Ovary (tissue), 9 donors: ENCODE data around the gene SRCAP. TPM values are rescaled to one million over a fixed set of nuclear protein-coding genes. Genes with fewer than 3 reads are reported as not detected.
"Not testable (repeated sequence)": the region's sequence is repeated elsewhere in the genome, so short reads cannot be mapped to it uniquely, and the experiment has no call there.

Experiments
- DNase-seq, 5 donors: peaks; one replicate each; pipeline ENCODE4 v3.0.0-alpha.2; 2019 to 2020
- H3K27ac ChIP-seq, 2 donors: fragments of 200-600 bp; one replicate each; pipeline versions ENCODE4 v1.5.1 to v1.8.0; 2019 to 2022
- H3K27me3 ChIP-seq: fragments of 200-600 bp; one replicate; pipeline ENCODE4 v1.8.0; 2022
- H3K36me3 ChIP-seq: fragments of 200-600 bp; sonication (generic); one replicate; pipeline ENCODE4 v1.5.1; 2019
- H3K4me1 ChIP-seq: one replicate; pipeline ENCODE4 v1.8.1; 2013; ENCODE audit warnings: mild to moderate bottlenecking, moderate library complexity; ENCODE audit not compliant: insufficient read depth
- H3K4me3 ChIP-seq: fragments of 200-600 bp; sonication (generic); one replicate; pipeline ENCODE4 v1.5.1; 2017
- H3K9me3 ChIP-seq, 2 donors: fragments of 200-600 bp in 1 of 2; sonication (generic) in 1 of 2; one replicate each; pipeline versions ENCODE4 v1.5.1 to v1.8.1; 2013 to 2019; ENCODE audit warnings: mild to moderate bottlenecking in 1 of 2, moderate library complexity in 1 of 2
- EP300 ChIP-seq: sonication (generic); formaldehyde crosslinking; IDR thresholded peaks from one replicate; pipeline ENCODE4 v1.6.1; 2017; ENCODE audit warnings: antibody characterized with exemption
- POLR2A ChIP-seq: fragments of 450-650 bp; IDR thresholded peaks from one replicate; pipeline ENCODE4 v1.6.1; 2017; ENCODE audit warnings: antibody characterized with exemption, mild to moderate bottlenecking, moderate library complexity
- WGBS, 3 donors: extraction: QIAGEN DNeasy Blood & Tissue Kit in 1 of 3; methylation state at CpG; one replicate each; pipeline versions ENCODE4 v1.1.5 to v1.1.7; 2013 to 2017; 5-methylcytosine and 5-hydroxymethylcytosine counted together
- intact Hi-C, 4 donors: fragments of 100-400 bp; cut with DNase I; formaldehyde crosslinking; loops; one replicate each; pipeline versions ENCODE4 v1.11.0 to v1.15.1; 2022 to 2023
- polyA plus RNA-seq, 2 donors: library from polyadenylated mRNA; stranded (reverse); fragments of 200-250 nt in 1 of 2; fragments of 350-450 nt in 1 of 2; fragmentation: Illumina TruSeq in 1 of 2; extraction: RNeasy Lipid Tissue Mini Kit (QIAGEN cat#74804) in 1 of 2; gene quantifications; one replicate each; pipeline ENCODE4 v1.2.3, GENCODE V29; 2013 to 2014
- total RNA-seq, 7 donors: library from RNA; depleted of rRNA in 2 of 7; stranded (reverse); fragments of >200 nt in 2 of 7; fragmentation: NEBNext Ultra II Directional in 3 of 7; extraction: Animal tissue kit (Norgen Biotek cat#: 25700) in 3 of 7; gene quantifications; one replicate each; pipeline versions ENCODE4 v1.1.0 to v1.2.4, GENCODE V29; 2016 to 2023
- TF ChIP-seq, protein P1 (sequence below), 3 donors: fragments of 450-650 bp in 2 of 3; fragments of 200-600 bp in 1 of 3; IDR thresholded peaks; one replicate each; pipeline versions ENCODE4 v1.5.1 to v1.8.0; 2016 to 2022; ENCODE audit warnings: antibody characterized with exemption in 3 of 3, mild to moderate bottlenecking in 1 of 3
- donor health status: DM: no; HTN: no; CAD: no; lungs with moderate emphysema.
- donor health status: DM: no; HTN: no; CAD: no.
- donor health status: Bipolar disorder and iron deficiency.
- donor health status: DM: yes; HTN: yes; CAD: no.
- donor health status: DM: no; HTN: no; CAD: no.
- donor health status: DM: yes; HTN: yes; CAD: no.

SRCAP gene
- total and polyA plus RNA-seq, 9 donors: 11.4 to 73.1 (median 46.1) TPM

DNA sequence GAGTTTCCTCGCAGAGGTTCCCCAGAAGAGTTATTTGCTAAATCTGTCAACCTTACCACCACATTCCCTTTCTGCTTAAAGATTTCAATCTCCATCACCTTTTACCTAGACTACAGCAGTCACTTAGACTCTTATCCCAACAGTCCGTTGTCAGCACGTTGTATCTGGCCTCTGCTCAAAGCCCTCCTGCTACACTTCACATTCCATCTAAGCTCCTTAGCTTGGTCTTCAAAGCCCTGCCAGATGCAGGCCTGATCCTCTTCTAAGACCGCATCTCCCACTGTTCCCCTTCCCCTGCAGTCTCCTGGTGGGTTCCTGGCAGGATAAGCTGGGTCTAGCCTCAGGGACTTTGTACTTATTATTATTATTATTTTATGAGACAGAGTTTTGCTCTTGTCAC is 10.3 kb upstream of the SRCAP start:
- Histone ChIP-seq H3K4me3 (no peak overlapping the region), H3K27me3 (no peaks in the 10 kb centered on the region), H3K27ac (no peak overlapping the region), H3K9me3 (no peaks in the 10 kb centered on the region), H3K36me3 (no peaks in the 10 kb centered on the region), H3K4me1 (no peaks in the 10 kb centered on the region)
- TF ChIP-seq EP300 (no peak), POLR2A (no peak)
- TF ChIP-seq, protein P1, sequence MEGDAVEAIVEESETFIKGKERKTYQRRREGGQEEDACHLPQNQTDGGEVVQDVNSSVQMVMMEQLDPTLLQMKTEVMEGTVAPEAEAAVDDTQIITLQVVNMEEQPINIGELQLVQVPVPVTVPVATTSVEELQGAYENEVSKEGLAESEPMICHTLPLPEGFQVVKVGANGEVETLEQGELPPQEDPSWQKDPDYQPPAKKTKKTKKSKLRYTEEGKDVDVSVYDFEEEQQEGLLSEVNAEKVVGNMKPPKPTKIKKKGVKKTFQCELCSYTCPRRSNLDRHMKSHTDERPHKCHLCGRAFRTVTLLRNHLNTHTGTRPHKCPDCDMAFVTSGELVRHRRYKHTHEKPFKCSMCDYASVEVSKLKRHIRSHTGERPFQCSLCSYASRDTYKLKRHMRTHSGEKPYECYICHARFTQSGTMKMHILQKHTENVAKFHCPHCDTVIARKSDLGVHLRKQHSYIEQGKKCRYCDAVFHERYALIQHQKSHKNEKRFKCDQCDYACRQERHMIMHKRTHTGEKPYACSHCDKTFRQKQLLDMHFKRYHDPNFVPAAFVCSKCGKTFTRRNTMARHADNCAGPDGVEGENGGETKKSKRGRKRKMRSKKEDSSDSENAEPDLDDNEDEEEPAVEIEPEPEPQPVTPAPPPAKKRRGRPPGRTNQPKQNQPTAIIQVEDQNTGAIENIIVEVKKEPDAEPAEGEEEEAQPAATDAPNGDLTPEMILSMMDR (IDR thresholded peaks at IDR 0.05): no peak
- WGBS, 3 donors: 55 to 72% (median 60%) methylated on average over 4 of the region's 4 CpGs
- DNase-seq: no peak
- intact Hi-C loops: no loop called here

DNA sequence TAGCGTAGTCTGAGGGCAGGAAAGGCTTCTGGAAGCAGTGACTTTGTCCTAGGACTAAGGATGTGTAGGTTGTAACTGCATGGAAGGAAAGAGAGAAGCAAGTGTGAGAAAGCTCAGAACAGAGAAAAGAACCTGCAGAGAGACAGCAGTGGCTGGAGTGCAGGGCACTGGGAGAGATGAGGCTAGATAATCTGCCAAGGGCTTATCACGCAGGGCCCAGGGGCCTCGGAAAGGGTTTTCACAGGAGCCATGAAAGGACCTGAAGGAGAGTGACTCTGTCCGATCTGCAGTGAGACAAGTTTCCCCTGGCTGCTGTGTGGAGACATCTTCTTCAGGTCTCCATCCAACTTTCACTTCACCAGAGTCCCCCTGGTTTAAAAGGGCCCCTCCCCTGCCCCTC is 7.1 kb upstream of the SRCAP start:
- H3K4me3 ChIP-seq: no peak overlapping the region
- WGBS, 3 donors: 53 to 66% (median 58%) methylated on average over 4 of the region's 4 CpGs
- intact Hi-C loops: no loop called here
- H3K36me3 ChIP-seq: no peaks in the 10 kb centered on the region
- H3K4me1 ChIP-seq: no peaks in the 10 kb centered on the region
- H3K27me3 ChIP-seq: no peaks in the 10 kb centered on the region
- no peaks in the 10 kb centered on the region for H3K9me3 ChIP-seq
- no peak for DNase-seq
- no peak for TF ChIP-seq POLR2A
- TF ChIP-seq, protein P1 (IDR thresholded peaks at IDR 0.05): no peak
- TF ChIP-seq EP300: no peak
- no peak overlapping the region for H3K27ac ChIP-seq

DNA sequence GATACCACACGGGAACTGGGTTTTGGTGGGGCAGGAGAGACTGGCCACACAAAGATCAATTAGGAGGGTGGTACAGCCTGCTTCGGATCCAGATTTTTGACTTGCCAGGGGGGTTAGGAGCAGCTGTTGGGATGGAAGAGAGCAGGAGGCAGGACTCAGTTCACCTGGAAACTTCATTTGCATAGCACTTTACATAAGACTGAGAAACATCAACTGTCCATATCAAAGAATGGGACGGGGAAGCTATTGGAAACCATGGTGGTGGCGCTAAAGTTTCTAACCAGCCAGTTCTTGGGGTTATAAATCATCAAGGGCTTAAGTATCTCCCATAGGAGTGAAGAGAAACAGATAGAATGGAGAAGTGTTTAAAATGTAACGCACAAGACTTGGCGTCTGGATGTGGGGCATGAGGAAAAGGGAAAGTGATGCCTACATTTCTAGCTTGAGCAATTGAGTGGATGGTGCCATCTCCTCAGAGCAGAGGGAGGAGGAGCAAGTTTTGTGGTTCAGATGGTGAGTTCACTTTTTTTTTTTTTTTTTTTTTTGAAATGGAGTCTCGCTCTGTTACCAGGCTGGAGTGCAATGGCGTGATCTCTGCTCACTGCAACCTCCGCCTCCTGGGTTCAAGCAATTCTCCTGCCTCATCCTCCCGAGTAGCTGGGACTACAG is 6.4 kb upstream of the SRCAP start:
- no peak for DNase-seq
- 63 to 72% (median 69%) methylated on average over 10 of the region's 10 CpGs for WGBS, 3 donors
- H3K4me1 ChIP-seq: no peaks in the 10 kb centered on the region
- H3K9me3 ChIP-seq: no peaks in the 10 kb centered on the region
- intact Hi-C loops: no loop called here
- no peak overlapping the region for H3K4me3 ChIP-seq
- H3K36me3 ChIP-seq: no peaks in the 10 kb centered on the region
- TF ChIP-seq EP300 (no peak), POLR2A (no peak)
- TF ChIP-seq, protein P1 (IDR thresholded peaks at IDR 0.05): no peak
- no peak overlapping the region for H3K27ac ChIP-seq
- no peaks in the 10 kb centered on the region for H3K27me3 ChIP-seq

DNA sequence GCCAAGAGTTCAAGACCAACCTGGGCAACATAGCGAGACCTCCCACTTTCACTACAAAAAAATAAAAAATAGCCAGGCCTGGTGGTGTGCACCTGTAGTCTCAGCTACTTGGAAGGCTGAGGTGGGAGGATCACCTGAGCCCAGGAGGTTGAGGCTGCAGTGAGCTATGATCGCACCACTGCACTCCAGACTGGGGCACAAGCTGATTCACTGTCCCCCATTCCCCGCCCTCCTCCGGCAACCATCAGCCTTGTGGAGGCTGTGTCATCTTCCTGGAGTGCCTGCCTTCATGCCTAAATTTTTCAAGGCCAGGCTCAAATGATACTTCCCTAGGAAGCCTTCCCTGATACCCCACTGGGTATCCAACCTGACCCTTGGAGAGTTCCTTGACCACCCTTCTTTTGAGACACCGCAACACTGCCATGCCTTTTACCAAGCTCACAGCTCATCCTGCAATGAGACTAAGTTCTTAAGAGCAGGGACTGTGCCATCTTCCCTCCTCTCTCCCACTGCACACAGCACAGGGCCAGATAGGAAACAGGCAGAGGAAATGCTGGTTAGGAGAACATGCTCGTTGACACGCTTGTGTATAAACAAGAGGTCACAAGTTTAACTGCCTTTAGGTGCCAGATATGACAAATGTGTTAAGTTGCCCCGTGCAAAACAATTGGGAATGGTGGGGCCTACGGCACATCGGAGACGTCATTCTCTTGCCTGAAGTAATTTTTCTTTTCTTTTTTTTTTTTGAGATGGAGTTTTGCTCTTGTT is 3.9 kb upstream of the SRCAP start:
- 78 to 80% (median 78%) methylated on average over 11 of the region's 11 CpGs for WGBS, 3 donors
- no peak for DNase-seq
- intact Hi-C loops: loop anchor here in 2 of 4 donors (5.0 kb wide), 2 partner anchors 33 to 38 kb away; partner anchors contain the start of gene FBRS (in 1 of the 2)
- Histone ChIP-seq H3K4me1 (peaks cover 4% of the 10 kb centered on the region), H3K27ac (no peak overlapping the region), H3K36me3 (no peaks in the 10 kb centered on the region), H3K9me3 (no peaks in the 10 kb centered on the region), H3K27me3 (no peaks in the 10 kb centered on the region), H3K4me3 (no peak overlapping the region)
- TF ChIP-seq EP300 (no peak), POLR2A (no peak)
- TF ChIP-seq, protein P1 (IDR thresholded peaks at IDR 0.05): no peak

DNA sequence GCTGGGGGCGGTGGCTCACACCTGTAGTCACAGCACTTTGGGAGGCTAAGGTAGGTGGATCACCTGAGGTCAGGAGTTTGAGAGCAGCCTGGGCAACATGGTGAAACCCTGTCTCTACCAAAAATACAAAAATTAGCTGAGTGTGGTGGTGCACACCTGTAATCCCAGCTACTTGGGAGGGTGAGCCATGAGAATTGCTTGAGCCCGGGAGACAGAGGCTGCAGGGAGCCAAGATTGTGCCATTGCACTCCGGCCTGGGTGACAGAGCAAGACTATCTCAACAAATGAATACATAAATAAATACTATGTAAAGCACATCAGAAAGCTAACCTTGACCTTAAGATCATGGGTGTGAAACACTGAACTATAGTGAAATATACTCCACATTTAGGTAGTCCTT is 2.3 kb upstream of the SRCAP start:
- not testable (repeated sequence) for H3K4me1 ChIP-seq, H3K4me3 ChIP-seq, DNase-seq, H3K9me3 ChIP-seq, H3K36me3 ChIP-seq, H3K27me3 ChIP-seq, H3K27ac ChIP-seq
- intact Hi-C loops: loop anchor here in 2 of 4 donors (5.0 kb wide), 2 partner anchors 34 to 39 kb away; partner anchors contain the start of gene FBRS (in 1 of the 2)
- 90 to 96% (median 91%) methylated on average over 3 of the region's 3 CpGs for WGBS, 3 donors
